ENCODE measurements around the gene PLA2G6. TPM values are rescaled to one million over a fixed set of nuclear protein-coding genes. Genes with fewer than 3 reads are reported as not detected.

PLA2G6 gene
- total and polyA plus RNA-seq, 9 of the 15 experiments (the other 6 are each of a cell fraction or from before 2014, with no cell fraction given) = 0.11 to 12.2 (median 9.7) TPM

GRCh38 chr22:38214302-38215056 lies 32.8 kb upstream of the PLA2G6 start (continued):
- no peak for TF ChIP-seq HEY1 (CRISPR knock-in tag; IDR thresholded peaks at IDR 0.05; ENCODE audit: borderline replicate concordance)
- TF ChIP-seq, protein P1, sequence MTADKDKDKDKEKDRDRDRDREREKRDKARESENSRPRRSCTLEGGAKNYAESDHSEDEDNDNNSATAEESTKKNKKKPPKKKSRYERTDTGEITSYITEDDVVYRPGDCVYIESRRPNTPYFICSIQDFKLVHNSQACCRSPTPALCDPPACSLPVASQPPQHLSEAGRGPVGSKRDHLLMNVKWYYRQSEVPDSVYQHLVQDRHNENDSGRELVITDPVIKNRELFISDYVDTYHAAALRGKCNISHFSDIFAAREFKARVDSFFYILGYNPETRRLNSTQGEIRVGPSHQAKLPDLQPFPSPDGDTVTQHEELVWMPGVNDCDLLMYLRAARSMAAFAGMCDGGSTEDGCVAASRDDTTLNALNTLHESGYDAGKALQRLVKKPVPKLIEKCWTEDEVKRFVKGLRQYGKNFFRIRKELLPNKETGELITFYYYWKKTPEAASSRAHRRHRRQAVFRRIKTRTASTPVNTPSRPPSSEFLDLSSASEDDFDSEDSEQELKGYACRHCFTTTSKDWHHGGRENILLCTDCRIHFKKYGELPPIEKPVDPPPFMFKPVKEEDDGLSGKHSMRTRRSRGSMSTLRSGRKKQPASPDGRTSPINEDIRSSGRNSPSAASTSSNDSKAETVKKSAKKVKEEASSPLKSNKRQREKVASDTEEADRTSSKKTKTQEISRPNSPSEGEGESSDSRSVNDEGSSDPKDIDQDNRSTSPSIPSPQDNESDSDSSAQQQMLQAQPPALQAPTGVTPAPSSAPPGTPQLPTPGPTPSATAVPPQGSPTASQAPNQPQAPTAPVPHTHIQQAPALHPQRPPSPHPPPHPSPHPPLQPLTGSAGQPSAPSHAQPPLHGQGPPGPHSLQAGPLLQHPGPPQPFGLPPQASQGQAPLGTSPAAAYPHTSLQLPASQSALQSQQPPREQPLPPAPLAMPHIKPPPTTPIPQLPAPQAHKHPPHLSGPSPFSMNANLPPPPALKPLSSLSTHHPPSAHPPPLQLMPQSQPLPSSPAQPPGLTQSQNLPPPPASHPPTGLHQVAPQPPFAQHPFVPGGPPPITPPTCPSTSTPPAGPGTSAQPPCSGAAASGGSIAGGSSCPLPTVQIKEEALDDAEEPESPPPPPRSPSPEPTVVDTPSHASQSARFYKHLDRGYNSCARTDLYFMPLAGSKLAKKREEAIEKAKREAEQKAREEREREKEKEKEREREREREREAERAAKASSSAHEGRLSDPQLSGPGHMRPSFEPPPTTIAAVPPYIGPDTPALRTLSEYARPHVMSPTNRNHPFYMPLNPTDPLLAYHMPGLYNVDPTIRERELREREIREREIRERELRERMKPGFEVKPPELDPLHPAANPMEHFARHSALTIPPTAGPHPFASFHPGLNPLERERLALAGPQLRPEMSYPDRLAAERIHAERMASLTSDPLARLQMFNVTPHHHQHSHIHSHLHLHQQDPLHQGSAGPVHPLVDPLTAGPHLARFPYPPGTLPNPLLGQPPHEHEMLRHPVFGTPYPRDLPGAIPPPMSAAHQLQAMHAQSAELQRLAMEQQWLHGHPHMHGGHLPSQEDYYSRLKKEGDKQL (CRISPR knock-in tag; IDR thresholded peaks at IDR 0.05; ENCODE audit: borderline replicate concordance) = no peak
- peak; percentile 27 for TF ChIP-seq SAP30 (IDR thresholded peaks at IDR 0.05; ENCODE audit: borderline replicate concordance, insufficient read depth, low read depth, low read length, poor library complexity, severe bottlenecking)
- TF ChIP-seq LEF1 (IDR thresholded peaks at IDR 0.05) = no peak
- no peak for TF ChIP-seq ETS2 (tag; IDR thresholded peaks at IDR 0.05; ENCODE audit: borderline replicate concordance, poor library complexity, severe bottlenecking)
- no peak for TF ChIP-seq ETV5 (CRISPR knock-in tag; IDR thresholded peaks at IDR 0.05; ENCODE audit: low read depth)
- no peak for TF ChIP-seq POLR3G (IDR thresholded peaks at IDR 0.05; ENCODE audit: extremely low read depth, insufficient read length, insufficient replicate concordance)
- no peak for TF ChIP-seq WHSC1 (IDR thresholded peaks at IDR 0.05; ENCODE audit: low read length)
- TF ChIP-seq NFXL1 (CRISPR knock-in tag; IDR thresholded peaks at IDR 0.05) = no peak
- TF ChIP-seq ZNF512 (tag; IDR thresholded peaks at IDR 0.05) = no peak
- no peak for TF ChIP-seq NR2F6 (CRISPR knock-in tag; IDR thresholded peaks at IDR 0.05)
- no peak; the same call in 1 of the 2 replicates for TF ChIP-seq ESRRA (IDR thresholded peaks at IDR 0.05; ENCODE audit: borderline replicate concordance, low read depth)
- TF ChIP-seq MEIS2 (IDR thresholded peaks at IDR 0.05; ENCODE audit: partially characterized antibody) = no peak
- TF ChIP-seq KDM4B (IDR thresholded peaks at IDR 0.05; ENCODE audit: borderline replicate concordance in 2 of 2, low read depth in 1 of 2) = no peak
- TF ChIP-seq TRIM24 (IDR thresholded peaks at IDR 0.05) = no peak
- no peak for TF ChIP-seq ZNF778 (CRISPR knock-in tag; IDR thresholded peaks at IDR 0.05)
- no peak for TF ChIP-seq HNRNPK (IDR thresholded peaks at IDR 0.05; ENCODE audit: low read depth, low read length, poor library complexity, severe bottlenecking)
- TF ChIP-seq ZC3H11A (IDR thresholded peaks at IDR 0.05; ENCODE audit: low read depth, low read length) = no peak
- TF ChIP-seq TSC22D4 (tag; IDR thresholded peaks at IDR 0.05) = no peak
- no peak for TF ChIP-seq PML (IDR thresholded peaks at IDR 0.05; ENCODE audit: low read length)
- no peak for TF ChIP-seq BRCA1 (IDR thresholded peaks at IDR 0.05)
- no peak for TF ChIP-seq BRCA1 (CRISPR knock-in tag; IDR thresholded peaks at IDR 0.05)
- TF ChIP-seq HDAC2 (IDR thresholded peaks at IDR 0.05) = 0 out of 2 replicates have a peak, but pooled peaks have one; percentile 16

Data from K562 (cell line).